HEK293 (cell line): ENCODE measurements around the gene FXN.
A peak's percentile ranks its signal among the peaks of the same experiment; 100 is the strongest.

Experiments
- CTCF ChIA-PET: fragments of 350-600 bp; formaldehyde crosslinking; extraction: SDS; loops from one replicate; lab custom pipeline; 2021; ENCODE audit warnings: antibody characterized with exemption; lab: Yijun Ruan, JAX
- POLR2A ChIA-PET: fragments of 300-600 bp; formaldehyde crosslinking; extraction: SDS; loops from one replicate; lab custom pipeline; 2020; ENCODE audit warnings: antibody characterized with exemption, inconsistent platforms; lab: Yijun Ruan, JAX
- H3K27ac ChIP-seq: fragments of 200-500 bp; sonication (Bioruptor generic); 2 replicates; pipeline ENCODE4 v1.5.1; 2014; ENCODE audit warnings: low read depth, low read length, control low read depth, inconsistent platforms; ENCODE audit errors: extremely low read depth
- H3K36me3 ChIP-seq, 2 experiments: fragments of 200-500 bp in 1 of 2; sonication (Bioruptor generic) in 1 of 2; 1 replicate in 1 of 2; 2 replicates in 1 of 2; pipeline ENCODE4 v1.5.1; 2014 to 2017; ENCODE audit warnings: inconsistent platforms in 2 of 2, low read length in 2 of 2; ENCODE audit not compliant: control insufficient read depth in 2 of 2, insufficient read depth in 1 of 2
- H3K4me1 ChIP-seq: fragments of 200-500 bp; sonication (Bioruptor generic); 2 replicates; pipeline ENCODE4 v1.5.1; 2014; ENCODE audit warnings: mild to moderate bottlenecking, low read length, inconsistent platforms; ENCODE audit not compliant: control insufficient read depth, insufficient read depth
- H3K4me3 ChIP-seq: 2 replicates; pipeline ENCODE4 v1.5.1; 2011; ENCODE audit warnings: low read depth, mild to moderate bottlenecking, control low read depth, low read length, moderate library complexity
- H3K9me3 ChIP-seq: fragments of 200-500 bp; sonication (Bioruptor generic); 2 replicates; pipeline ENCODE4 v1.5.1; 2014; ENCODE audit warnings: low read depth, low read length, inconsistent platforms; ENCODE audit not compliant: control insufficient read depth, insufficient read depth
- EGR2 ChIP-seq: fragments of 450-650 bp; formaldehyde crosslinking; IDR thresholded peaks from 2 replicates; pipeline ENCODE4 v1.5.1; 2016; ENCODE audit warnings: low read depth, missing biosample characterization, missing genetic modification characterization
- KLF16 ChIP-seq: fragments of 450-650 bp; formaldehyde crosslinking; IDR thresholded peaks from 2 replicates; pipeline ENCODE4 v1.5.1; 2017; ENCODE audit warnings: missing biosample characterization, missing genetic modification characterization
- KLF7 ChIP-seq: fragments of 450-650 bp; formaldehyde crosslinking; IDR thresholded peaks from 2 replicates; pipeline ENCODE4 v1.5.1; 2016; ENCODE audit warnings: missing biosample characterization, missing genetic modification characterization, borderline replicate concordance
- MZF1 ChIP-seq: fragments of 450-650 bp; formaldehyde crosslinking; IDR thresholded peaks from 2 replicates; pipeline ENCODE4 v1.5.1; 2017; ENCODE audit warnings: missing biosample characterization, missing genetic modification characterization, borderline replicate concordance
- SCRT1 ChIP-seq: fragments of 450-650 bp; formaldehyde crosslinking; IDR thresholded peaks from 2 replicates; pipeline ENCODE4 v1.5.1; 2016; ENCODE audit warnings: missing biosample characterization, missing genetic modification characterization, borderline replicate concordance
- SP2 ChIP-seq: fragments of 450-650 bp; formaldehyde crosslinking; IDR thresholded peaks from 2 replicates; pipeline ENCODE4 v1.5.1; 2016; ENCODE audit warnings: missing biosample characterization, missing genetic modification characterization
- SP3 ChIP-seq: fragments of 450-650 bp; formaldehyde crosslinking; IDR thresholded peaks from 2 replicates; pipeline ENCODE4 v1.5.1; 2016; ENCODE audit warnings: missing biosample characterization, missing genetic modification characterization
- TRIM28 ChIP-seq: IDR thresholded peaks from 2 replicates; pipeline ENCODE4 v1.6.1; 2011; ENCODE audit warnings: low read length, control low read depth, borderline replicate concordance
- YY1 ChIP-seq: fragments of 450-650 bp; formaldehyde crosslinking; IDR thresholded peaks from 2 replicates; pipeline ENCODE4 v1.5.1; 2018; ENCODE audit warnings: missing biosample characterization, missing genetic modification characterization
- YY2 ChIP-seq: fragments of 450-650 bp; formaldehyde crosslinking; IDR thresholded peaks from 2 replicates; pipeline ENCODE4 v1.5.1; 2016; ENCODE audit warnings: missing biosample characterization, missing genetic modification characterization
- ZBTB20 ChIP-seq: fragments of 450-650 bp; formaldehyde crosslinking; IDR thresholded peaks from 2 replicates; pipeline ENCODE4 v1.5.1; 2016; ENCODE audit warnings: missing biosample characterization, missing genetic modification characterization
- ZBTB48 ChIP-seq: fragments of 450-650 bp; formaldehyde crosslinking; IDR thresholded peaks from 2 replicates; pipeline ENCODE4 v1.5.1; 2016; ENCODE audit warnings: missing biosample characterization, missing genetic modification characterization
- ZFP41 ChIP-seq: fragments of 450-650 bp; formaldehyde crosslinking; IDR thresholded peaks from 2 replicates; pipeline ENCODE4 v1.5.1; 2016; ENCODE audit warnings: missing biosample characterization, missing genetic modification characterization, borderline replicate concordance
- ZNF121 ChIP-seq: fragments of 450-650 bp; formaldehyde crosslinking; IDR thresholded peaks from 2 replicates; pipeline ENCODE4 v1.5.1; 2016; ENCODE audit warnings: missing biosample characterization, missing genetic modification characterization
- ZNF133 ChIP-seq: fragments of 450-650 bp; formaldehyde crosslinking; IDR thresholded peaks from 2 replicates; pipeline ENCODE4 v1.5.1; 2016; ENCODE audit warnings: missing biosample characterization, missing genetic modification characterization
- ZNF138 ChIP-seq: fragments of 450-650 bp; formaldehyde crosslinking; IDR thresholded peaks from 2 replicates; pipeline ENCODE4 v1.5.1; 2016; ENCODE audit warnings: missing biosample characterization, missing genetic modification characterization, borderline replicate concordance
- ZNF223 ChIP-seq: fragments of 450-650 bp; formaldehyde crosslinking; IDR thresholded peaks from 2 replicates; pipeline ENCODE4 v1.5.1; 2016; ENCODE audit warnings: missing biosample characterization, missing genetic modification characterization
- ZNF23 ChIP-seq: fragments of 450-650 bp; formaldehyde crosslinking; IDR thresholded peaks from 2 replicates; pipeline ENCODE4 v1.5.1; 2016; ENCODE audit warnings: missing biosample characterization, missing genetic modification characterization, borderline replicate concordance
- ZNF341 ChIP-seq: fragments of 450-650 bp; formaldehyde crosslinking; IDR thresholded peaks from 2 replicates; pipeline ENCODE4; 2016; ENCODE audit warnings: low read depth, missing biosample characterization, missing genetic modification characterization
- ZNF426 ChIP-seq: fragments of 450-650 bp; formaldehyde crosslinking; IDR thresholded peaks from 2 replicates; pipeline ENCODE4 v1.5.1; 2017; ENCODE audit warnings: missing biosample characterization, missing genetic modification characterization, mild to moderate bottlenecking, inconsistent platforms, moderate library complexity
- ZNF521 ChIP-seq: fragments of 450-650 bp; formaldehyde crosslinking; IDR thresholded peaks from 2 replicates; pipeline ENCODE4 v1.5.1; 2017; ENCODE audit warnings: missing biosample characterization, mild to moderate bottlenecking, missing genetic modification characterization
- ZNF544 ChIP-seq: fragments of 450-650 bp; formaldehyde crosslinking; IDR thresholded peaks from 2 replicates; pipeline ENCODE4 v1.5.0; 2017; ENCODE audit warnings: missing biosample characterization, missing genetic modification characterization
- ZNF555 ChIP-seq: fragments of 450-650 bp; formaldehyde crosslinking; conservative IDR thresholded peaks from 2 replicates; pipeline ENCODE4 v1.5.1; 2017; ENCODE audit warnings: missing biosample characterization, mild to moderate bottlenecking, missing genetic modification characterization, inconsistent platforms
- ZNF560 ChIP-seq: fragments of 450-650 bp; formaldehyde crosslinking; IDR thresholded peaks from 2 replicates; pipeline ENCODE4 v1.5.1; 2017; ENCODE audit warnings: missing biosample characterization, missing genetic modification characterization, borderline replicate concordance
- ZNF561 ChIP-seq: fragments of 450-650 bp; IDR thresholded peaks from 2 replicates; pipeline ENCODE4 v1.5.1; 2018; ENCODE audit warnings: missing biosample characterization, missing genetic modification characterization, borderline replicate concordance
- ZNF571 ChIP-seq: fragments of 450-650 bp; formaldehyde crosslinking; IDR thresholded peaks from 2 replicates; pipeline ENCODE4 v1.5.0; 2017; ENCODE audit warnings: missing biosample characterization, missing genetic modification characterization
- ZNF596 ChIP-seq: fragments of 450-650 bp; IDR thresholded peaks from 2 replicates; pipeline ENCODE4 v1.5.0; 2018; ENCODE audit warnings: missing biosample characterization, mild to moderate bottlenecking, missing genetic modification characterization, moderate library complexity
- ZNF654 ChIP-seq: fragments of 450-650 bp; formaldehyde crosslinking; IDR thresholded peaks from 2 replicates; pipeline ENCODE4 v1.5.1; 2016; ENCODE audit warnings: low read depth, missing biosample characterization, missing genetic modification characterization
- ZNF658 ChIP-seq: fragments of 450-650 bp; formaldehyde crosslinking; IDR thresholded peaks from 2 replicates; pipeline ENCODE4; 2016; ENCODE audit warnings: missing biosample characterization, missing genetic modification characterization
- ZNF837 ChIP-seq: fragments of 450-650 bp; formaldehyde crosslinking; IDR thresholded peaks from 2 replicates; pipeline ENCODE4 v1.5.1; 2016; ENCODE audit warnings: missing biosample characterization, missing genetic modification characterization
- ZXDB ChIP-seq: fragments of 450-650 bp; formaldehyde crosslinking; IDR thresholded peaks from 2 replicates; pipeline ENCODE4 v1.5.1; 2016; ENCODE audit warnings: missing biosample characterization, missing genetic modification characterization
- TF ChIP-seq, protein P1 (sequence below): fragments of 450-650 bp; formaldehyde crosslinking; IDR thresholded peaks from 2 replicates; pipeline ENCODE4 v1.5.1; 2016; ENCODE audit warnings: missing biosample characterization, missing genetic modification characterization
- TF ChIP-seq, protein P2 (sequence below): fragments of 450-650 bp; formaldehyde crosslinking; IDR thresholded peaks from 2 replicates; pipeline ENCODE4 v1.5.1; 2016; ENCODE audit warnings: missing biosample characterization, missing genetic modification characterization
- TF ChIP-seq, protein P3 (sequence below): fragments of 450-650 bp; formaldehyde crosslinking; IDR thresholded peaks from 2 replicates; pipeline ENCODE4 v1.5.1; 2016; ENCODE audit warnings: missing biosample characterization, missing genetic modification characterization
- TF ChIP-seq, protein P4 (sequence below): fragments of 450-650 bp; formaldehyde crosslinking; IDR thresholded peaks from 2 replicates; pipeline ENCODE4 v1.5.1; 2016; ENCODE audit warnings: missing biosample characterization, missing genetic modification characterization

The FXN gene

DNA sequence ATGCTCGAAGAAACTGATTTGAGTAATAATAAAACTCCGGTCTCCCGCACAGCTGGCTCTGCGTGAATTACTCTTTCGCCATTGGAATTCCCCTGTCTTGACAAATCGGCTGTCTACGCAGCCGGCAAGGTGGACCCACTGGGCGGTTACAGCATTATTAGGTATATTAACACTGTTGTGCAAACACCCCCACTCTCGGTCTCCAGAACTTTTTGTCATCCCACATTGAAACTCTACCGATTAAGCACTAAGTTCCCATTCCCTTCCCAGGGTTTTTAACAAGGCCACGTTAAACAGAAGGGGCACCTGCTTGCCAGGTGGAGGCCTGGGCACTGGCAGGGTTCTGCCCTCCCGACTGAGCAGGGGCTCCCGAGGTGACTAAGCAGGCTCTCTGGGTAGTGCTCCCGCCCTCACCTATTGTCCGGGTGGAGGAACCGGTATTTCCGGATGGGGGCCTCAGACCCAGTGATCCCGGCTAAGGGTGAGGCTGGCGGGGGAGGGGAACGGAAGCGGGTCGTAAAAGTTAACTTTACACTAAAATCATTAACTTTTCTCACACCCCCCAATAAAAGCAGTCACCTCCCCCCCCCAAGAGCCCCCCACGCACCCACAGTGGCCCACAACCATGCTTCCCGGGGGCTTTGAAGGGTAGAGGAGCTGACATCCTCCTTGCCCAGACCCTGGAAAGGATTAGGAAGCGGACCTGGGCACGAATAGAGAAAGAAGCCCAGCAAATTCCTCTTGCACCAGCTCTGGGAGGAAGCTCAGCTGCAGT lies 85.0 kb downstream of the FXN start:
- Histone ChIP-seq H3K27ac (peak overlapping the region; percentile 90), H3K4me3 (peak overlapping the region; percentile 83), H3K4me1 (no peaks in the 10 kb centered on the region), H3K36me3 (no peaks in the 10 kb centered on the region), H3K9me3 (no peaks in the 10 kb centered on the region)
- ChIA-PET POLR2A (interaction anchor here (0.8 to 2.7 kb wide), 4 partner anchors 9 to 58 kb away, joined by 3 to 13 read pairs (median 6); no protein-coding TSS in a partner anchor), CTCF (interaction anchor here (0.6 to 2.1 kb wide), 4 partner anchors 37 to 105 kb away, joined by 3 to 10 read pairs (median 6); no protein-coding TSS in a partner anchor)
- TF ChIP-seq EGR2 (tag by site-specific recombination) (0 out of 2 replicates have a peak, but pooled peaks have one; percentile 1), YY2 (tag by site-specific recombination) (no peak), ZNF223 (tag by site-specific recombination) (no peak), ZNF555 (tag by site-specific recombination) (no peak), ZNF521 (no peak), ZNF658 (tag by site-specific recombination) (no peak), KLF16 (tag by site-specific recombination) (no peak), ZXDB (peak; percentile 45; the same call in 1 of the 2 replicates), MZF1 (tag by site-specific recombination) (no peak), ZNF544 (tag by site-specific recombination) (no peak), ZNF133 (tag by site-specific recombination) (no peak), ZNF560 (tag by site-specific recombination) (no peak), ZNF138 (no peak), ZNF596 (no peak), SCRT1 (no peak), TRIM28 (no peak), ZBTB20 (peak; percentile 81), ZNF654 (no peak), ZNF837 (tag by site-specific recombination) (no peak), ZNF121 (tag by site-specific recombination) (no peak), SP3 (tag by site-specific recombination) (no peak), ZBTB48 (tag by site-specific recombination) (no peak), ZNF341 (tag by site-specific recombination) (no peak), ZNF571 (tag by site-specific recombination) (no peak), SP2 (0 out of 2 replicates have a peak, but pooled peaks have one; percentile 18), KLF7 (tag by site-specific recombination) (no peak), ZNF561 (no peak), YY1 (no peak), ZNF23 (tag by site-specific recombination) (no peak), ZNF426 (tag by site-specific recombination) (no peak), ZFP41 (tag by site-specific recombination) (no peak)
- TF ChIP-seq, protein P1, sequence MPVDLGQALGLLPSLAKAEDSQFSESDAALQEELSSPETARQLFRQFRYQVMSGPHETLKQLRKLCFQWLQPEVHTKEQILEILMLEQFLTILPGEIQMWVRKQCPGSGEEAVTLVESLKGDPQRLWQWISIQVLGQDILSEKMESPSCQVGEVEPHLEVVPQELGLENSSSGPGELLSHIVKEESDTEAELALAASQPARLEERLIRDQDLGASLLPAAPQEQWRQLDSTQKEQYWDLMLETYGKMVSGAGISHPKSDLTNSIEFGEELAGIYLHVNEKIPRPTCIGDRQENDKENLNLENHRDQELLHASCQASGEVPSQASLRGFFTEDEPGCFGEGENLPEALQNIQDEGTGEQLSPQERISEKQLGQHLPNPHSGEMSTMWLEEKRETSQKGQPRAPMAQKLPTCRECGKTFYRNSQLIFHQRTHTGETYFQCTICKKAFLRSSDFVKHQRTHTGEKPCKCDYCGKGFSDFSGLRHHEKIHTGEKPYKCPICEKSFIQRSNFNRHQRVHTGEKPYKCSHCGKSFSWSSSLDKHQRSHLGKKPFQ (tag by site-specific recombination), result no peak
- TF ChIP-seq, protein P2, sequence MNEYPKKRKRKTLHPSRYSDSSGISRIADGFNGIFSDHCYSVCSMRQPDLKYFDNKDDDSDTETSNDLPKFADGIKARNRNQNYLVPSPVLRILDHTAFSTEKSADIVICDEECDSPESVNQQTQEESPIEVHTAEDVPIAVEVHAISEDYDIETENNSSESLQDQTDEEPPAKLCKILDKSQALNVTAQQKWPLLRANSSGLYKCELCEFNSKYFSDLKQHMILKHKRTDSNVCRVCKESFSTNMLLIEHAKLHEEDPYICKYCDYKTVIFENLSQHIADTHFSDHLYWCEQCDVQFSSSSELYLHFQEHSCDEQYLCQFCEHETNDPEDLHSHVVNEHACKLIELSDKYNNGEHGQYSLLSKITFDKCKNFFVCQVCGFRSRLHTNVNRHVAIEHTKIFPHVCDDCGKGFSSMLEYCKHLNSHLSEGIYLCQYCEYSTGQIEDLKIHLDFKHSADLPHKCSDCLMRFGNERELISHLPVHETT (tag by site-specific recombination), result no peak
- TF ChIP-seq, protein P3, sequence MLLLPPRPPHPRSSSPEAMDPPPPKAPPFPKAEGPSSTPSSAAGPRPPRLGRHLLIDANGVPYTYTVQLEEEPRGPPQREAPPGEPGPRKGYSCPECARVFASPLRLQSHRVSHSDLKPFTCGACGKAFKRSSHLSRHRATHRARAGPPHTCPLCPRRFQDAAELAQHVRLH, result no peak
- TF ChIP-seq, protein P4, sequence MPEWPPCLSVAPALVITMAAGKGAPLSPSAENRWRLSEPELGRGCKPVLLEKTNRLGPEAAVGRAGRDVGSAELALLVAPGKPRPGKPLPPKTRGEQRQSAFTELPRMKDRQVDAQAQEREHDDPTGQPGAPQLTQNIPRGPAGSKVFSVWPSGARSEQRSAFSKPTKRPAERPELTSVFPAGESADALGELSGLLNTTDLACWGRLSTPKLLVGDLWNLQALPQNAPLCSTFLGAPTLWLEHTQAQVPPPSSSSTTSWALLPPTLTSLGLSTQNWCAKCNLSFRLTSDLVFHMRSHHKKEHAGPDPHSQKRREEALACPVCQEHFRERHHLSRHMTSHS, result no peak
